Fibroblast of upper back skin (primary cell): ENCODE data around the gene SPOCK1.

Source experiments
- DNase-seq: peaks from one replicate; pipeline ENCODE4 v3.0.0-alpha.2; 2013

The SPOCK1 gene

DNA sequence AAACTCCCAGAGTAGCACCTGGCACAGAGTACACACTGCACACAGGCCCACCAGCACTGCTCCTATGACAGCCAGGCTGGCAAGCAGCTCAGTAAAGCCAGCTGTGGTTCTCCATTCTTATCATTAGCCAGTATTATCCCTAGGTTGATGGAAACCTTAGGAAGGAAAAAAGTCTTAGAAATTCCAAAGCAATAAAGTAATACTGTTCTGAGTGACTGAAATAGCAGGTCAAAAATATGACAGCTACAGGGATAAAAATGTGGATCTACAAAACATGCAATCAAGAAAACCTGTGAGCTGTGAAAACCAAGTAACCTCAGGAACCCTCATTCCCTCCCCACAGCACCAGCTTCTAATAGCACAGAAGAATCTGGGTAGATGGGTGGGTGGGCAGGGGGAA lies 403.5 kb downstream of the SPOCK1 start:
- DNase-seq, result peak; percentile 40

GRCh38 chr5:137092831-137093230 lies 406.3 kb downstream of the SPOCK1 start:
- no peak for DNase-seq

GRCh38 chr5:137091472-137091871 lies 407.7 kb downstream of the SPOCK1 start:
- DNase-seq, result no peak

DNA sequence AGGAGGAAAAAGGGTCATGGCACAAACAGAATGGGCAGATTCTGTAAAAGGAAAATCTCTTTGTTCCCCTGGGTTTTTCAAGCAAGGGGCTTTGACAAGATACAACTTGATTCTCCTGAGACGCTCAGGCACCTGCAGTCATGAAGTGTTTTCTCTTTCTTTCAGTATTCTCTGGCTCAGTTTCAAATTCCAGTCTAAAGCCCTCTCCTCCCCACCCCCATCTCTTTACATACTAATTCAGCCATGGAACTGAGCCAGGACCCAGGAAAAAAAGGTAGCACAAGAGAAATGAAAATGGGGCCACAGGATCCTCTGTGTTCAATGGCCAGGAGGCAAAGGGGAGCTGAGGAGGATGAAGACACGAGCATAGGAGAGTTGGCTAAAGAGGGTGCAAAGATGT lies 408.4 kb downstream of the SPOCK1 start:
- no peak for DNase-seq

- DNase-seq, result no peak
Observed at GRCh38 chr5:137090151-137090550, 409.0 kb downstream of the SPOCK1 start.

DNA sequence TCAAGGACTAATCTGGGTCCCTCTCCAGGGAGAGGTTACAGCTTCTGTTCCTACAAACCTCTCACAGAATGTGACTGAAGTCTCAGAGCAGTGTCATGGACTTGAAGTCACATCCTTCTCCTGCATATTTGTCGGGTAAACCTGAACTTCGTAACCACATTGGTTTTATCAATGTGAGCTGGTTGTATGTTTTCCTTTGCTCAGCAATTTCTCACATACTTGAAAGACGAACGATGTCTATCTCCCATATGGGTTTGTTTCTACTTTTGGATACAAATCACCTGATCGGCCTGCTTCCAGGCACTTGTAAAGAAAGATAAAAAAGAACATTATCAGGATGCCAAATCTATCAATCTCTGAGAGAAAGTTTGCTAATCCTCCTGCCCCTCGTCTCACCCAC lies 411.0 kb downstream of the SPOCK1 start:
- no peak for DNase-seq

GRCh38 chr5:137086342-137086741 lies 412.8 kb downstream of the SPOCK1 start:
- no peak for DNase-seq

- no peak for DNase-seq
Observed at GRCh38 chr5:137085206-137085605, 413.9 kb downstream of the SPOCK1 start.

DNA sequence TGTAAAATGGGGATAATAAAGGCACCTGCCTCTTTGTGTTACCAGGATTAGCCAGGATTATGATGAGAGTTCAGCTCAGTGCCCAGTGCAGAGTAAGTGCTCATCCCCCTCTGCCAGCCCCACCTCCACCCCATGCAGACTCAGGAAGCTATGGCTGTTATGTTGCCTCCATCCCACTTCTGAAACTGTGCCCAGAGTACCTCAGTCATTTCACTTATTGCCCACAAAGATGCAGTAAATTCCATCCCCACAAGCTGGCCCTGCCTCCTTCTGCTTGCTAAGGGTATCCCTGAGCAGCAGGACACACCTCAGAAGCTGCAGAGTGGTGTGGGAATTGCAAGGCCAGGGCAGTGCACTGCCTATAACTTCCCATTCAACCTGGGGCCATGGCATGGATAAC lies 415.1 kb downstream of the SPOCK1 start:
- no peak for DNase-seq

DNA sequence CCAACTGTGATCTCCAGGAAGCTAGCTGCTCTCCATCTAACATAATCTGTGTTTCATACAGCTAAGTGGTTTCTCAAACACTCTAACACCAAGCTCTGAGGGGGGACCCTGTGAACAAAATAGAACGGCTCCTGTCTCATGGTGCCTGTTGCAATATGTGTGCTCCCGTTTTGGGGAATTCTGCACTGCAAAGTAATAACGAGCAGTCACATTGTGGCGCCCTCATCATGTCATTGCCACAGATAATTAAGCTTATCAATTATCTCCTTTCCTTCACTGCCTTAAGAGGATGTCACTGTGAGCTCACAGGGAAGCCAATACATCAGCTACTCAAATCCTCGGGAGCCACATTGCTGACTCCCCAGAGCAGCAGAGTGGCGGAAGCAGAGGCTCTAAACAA lies 416.2 kb downstream of the SPOCK1 start:
- DNase-seq, result no peak

- DNase-seq, result no peak
Observed at GRCh38 chr5:137078171-137078665, 420.9 kb downstream of the SPOCK1 start.

DNA sequence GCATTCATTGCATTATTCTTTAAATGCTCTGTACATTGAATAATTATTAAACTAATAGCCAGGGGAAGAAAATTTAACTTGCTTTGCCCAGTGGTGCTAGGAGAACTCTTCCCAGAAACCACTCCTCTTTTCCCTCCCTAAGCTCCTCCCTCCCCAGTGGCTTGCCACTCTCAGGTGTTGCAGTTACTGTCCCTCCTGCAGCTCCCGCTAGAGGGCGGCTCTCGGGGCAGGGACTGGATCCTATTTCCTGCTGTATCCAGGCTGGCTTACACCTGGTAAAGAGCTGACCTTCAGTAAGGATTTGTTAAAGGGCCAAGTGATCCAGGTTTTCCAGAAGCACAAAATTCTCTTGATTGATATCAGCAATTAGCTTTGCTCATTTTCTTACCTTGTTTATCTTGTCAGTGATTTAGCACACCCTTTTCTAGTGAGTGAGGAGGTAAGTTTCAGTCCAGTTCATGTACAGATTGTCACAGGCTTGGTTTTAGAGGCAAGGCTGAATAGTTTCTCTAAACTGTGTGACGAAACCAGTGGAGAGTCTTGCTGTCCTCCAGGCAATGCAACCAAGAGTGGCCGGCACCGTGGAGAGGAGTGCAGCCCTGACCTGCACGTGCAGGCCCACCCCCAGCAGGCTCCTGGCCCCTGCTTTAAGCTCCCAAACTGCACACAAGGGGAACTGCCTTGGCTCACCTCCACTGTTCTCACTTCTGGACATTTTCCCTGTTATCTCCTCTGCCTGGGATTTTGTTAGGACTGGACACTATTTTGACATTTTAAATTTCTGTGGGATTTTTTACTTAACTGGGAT lies 423.8 kb downstream of the SPOCK1 start:
- no peak for DNase-seq

GRCh38 chr5:137073189-137073588 lies 425.9 kb downstream of the SPOCK1 start:
- DNase-seq, result peak; percentile 52

GRCh38 chr5:137072361-137073115 lies 426.6 kb downstream of the SPOCK1 start:
- DNase-seq, result no peak

DNA sequence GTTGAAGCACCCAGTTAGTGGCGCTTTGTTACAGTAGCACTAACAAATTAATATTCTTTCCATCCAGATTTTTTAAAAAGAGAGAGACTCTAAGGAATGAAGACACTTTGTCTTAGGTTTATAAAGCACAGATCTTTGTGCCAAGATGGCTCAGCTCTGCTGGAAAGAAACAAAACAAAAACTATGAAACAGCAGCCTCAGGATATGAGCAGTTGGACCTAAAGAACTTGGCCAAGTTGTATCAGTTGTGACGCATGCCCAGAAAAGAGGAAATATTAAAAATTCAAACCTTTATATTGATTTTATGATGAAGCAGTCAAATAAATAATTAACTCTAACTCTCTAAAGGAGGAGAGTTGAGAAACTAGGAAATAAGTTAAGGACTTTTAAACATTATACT lies 427.2 kb downstream of the SPOCK1 start:
- DNase-seq, result no peak

DNA sequence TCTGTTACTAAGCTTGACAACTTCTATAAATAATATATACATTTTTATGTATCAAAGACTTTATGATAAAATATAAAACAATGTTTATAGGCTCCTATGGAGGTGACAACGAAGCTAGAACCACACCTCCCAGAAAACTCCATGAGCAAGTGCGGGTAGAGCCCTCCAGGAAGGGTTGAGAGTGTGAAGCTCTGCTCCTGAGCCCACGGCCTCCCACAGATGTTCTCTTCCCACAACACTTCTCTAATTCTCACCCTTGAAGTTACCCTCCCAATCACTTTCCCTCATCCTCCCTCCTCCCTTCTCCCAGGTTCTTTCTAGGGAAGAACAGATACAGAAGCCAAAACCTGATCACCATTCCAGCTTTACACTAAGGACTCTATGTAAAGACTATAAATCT lies 427.6 kb downstream of the SPOCK1 start:
- DNase-seq, result no peak

DNA sequence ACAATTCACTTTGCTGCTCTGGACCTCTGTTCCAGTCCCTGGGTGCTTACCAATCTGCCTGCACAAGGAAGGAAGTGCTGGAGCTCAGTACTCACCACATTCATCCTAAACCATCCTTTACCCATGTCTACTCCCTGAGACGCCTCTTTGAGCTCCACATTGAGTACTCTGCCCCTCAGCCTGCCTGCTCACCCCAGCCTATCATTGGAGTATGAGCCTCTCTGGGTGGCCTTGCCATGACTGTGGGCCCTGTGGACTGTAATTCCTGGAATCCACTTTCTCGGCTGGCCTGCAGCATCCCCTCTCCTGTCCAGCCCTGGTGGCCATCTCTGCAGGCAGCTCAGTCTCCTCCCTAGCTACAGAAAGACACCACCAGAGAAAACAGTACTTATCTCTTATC lies 428.6 kb downstream of the SPOCK1 start:
- DNase-seq, result no peak

DNA sequence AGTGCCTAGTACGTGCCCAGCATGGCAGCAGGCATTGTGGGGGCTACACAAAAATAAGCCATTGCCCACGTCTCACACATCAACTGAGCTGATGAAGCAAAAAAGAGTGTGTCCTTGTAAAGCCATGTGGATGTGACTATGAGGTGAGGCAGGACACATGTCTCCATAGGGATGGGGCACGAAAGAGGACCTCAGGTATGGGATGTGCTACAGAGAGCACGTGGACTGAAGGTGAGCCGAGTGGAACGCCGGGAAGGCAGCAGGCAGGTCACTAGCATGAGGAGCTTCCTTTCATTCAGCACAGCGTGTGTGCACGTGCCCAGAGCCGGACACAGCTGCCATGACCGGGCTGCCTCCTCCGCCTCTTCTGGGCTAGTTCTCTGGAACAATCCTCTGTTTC lies 429.8 kb downstream of the SPOCK1 start:
- no peak for DNase-seq

DNA sequence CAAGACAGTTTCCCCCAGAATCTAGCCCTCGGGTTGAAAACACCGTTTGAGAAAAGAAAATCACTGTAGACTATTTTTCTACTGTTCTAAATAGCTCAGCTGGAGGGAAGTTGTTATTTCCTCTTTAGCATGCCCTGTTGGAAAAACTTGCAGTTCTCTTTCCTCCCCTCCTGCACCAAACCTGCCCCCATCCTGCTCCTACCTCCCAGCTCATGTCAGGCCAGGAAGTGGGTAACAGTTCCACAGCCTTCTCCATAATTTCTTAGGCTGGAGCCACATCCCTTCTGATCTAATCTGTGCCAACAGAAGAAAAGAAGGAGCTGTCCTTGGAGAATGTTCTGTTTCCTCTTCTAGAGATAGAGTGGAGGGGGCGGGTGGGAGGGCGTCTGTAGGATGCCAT lies 437.7 kb downstream of the SPOCK1 start:
- no peak for DNase-seq

DNA sequence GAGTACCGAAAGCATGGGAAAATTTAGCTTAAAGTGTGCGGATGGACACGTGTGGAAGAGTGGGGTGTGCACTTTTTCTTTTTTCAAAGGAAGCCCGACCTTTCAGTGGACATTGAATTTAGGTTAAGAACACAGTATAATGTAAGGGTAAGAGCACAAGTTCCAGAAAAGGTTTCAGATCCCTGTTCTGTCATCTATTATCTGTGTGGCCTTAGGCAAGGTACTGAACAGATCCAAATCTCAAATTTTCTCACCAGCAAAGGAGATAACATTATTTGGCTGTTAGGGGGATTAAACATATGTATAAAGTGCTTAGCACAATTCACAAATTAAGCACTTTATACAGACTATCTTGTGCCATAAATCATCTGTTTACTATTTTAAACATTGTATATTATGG lies 441.0 kb downstream of the SPOCK1 start:
- DNase-seq, result no peak

DNA sequence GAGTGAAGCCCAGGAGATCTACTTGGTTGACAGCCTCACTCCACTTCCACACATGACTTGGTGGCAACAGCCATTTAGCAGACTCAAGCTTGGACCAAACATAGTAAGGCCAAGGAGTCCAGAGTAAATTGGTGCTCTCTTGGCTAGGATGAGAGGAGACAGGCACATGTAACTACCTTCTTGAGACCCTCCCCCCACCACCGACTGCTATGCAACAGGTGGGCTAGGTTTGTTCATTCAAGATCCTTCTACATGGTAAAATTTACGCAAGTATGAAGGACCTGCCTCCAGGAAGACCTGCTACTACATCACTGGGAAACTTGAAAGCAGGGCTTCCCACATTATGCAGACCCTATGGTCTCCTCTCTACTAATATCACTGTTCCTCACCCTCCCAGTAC lies 442.4 kb downstream of the SPOCK1 start:
- DNase-seq, result no peak

DNA sequence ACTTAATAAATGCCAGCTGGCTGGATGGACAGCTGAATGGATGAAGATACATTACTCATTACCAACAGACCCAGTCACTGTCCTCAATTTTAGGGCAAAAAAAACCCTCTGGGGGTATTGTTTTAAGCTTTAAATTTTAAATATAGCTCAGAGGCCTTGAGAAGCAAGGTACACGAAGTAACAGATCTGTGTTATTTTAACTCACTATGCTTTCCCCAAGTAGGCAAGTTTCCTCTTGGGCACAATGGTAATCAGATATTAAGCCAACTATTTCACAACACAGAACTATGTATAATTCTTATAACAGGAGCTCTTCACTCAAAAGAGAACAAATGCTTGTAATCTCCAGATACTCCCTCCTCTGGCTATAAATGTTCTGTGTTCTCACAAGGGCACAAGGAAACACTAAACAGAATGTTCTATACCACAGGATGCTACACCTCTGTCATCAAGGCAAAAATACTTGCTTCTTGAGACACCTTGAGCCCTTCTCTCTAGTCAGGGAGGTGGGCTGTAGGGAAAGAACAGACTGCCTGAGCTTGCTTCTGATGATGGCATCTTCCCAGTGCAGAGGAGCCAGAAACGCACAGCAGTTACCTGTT lies 443.8 kb downstream of the SPOCK1 start:
- DNase-seq, result no peak

- DNase-seq, result no peak
Observed at GRCh38 chr5:137054792-137055191, 444.3 kb downstream of the SPOCK1 start.

- no peak for DNase-seq
Observed at GRCh38 chr5:137054335-137054734, 444.8 kb downstream of the SPOCK1 start.
